Measurements from ENCODE around the gene PARVG. TPM values are rescaled to one million over a fixed set of nuclear protein-coding genes. Genes with fewer than 3 reads are reported as not detected.

PARVG gene
- polyA plus RNA-seq, 1 donor (not counting 4 experiments of a cell fraction or from before 2014, with no cell fraction given) = not detected

- H3K27ac ChIP-seq (ENCODE audit: control insufficient read depth, insufficient read depth, low read length) = no peak overlapping the region
- no peaks in the 10 kb centered on the region for H3K27me3 ChIP-seq (ENCODE audit: control insufficient read depth, extremely low read depth, insufficient read depth, low read length)
- no peaks in the 10 kb centered on the region for H3K9me1 ChIP-seq (ENCODE audit: control insufficient read depth, extremely low read depth, insufficient read depth, low read length)
- H3K4me1 ChIP-seq (ENCODE audit: control insufficient read depth, extremely low read depth, insufficient read depth, low read length) = no peaks in the 10 kb centered on the region
- no peak overlapping the region for H3K4me2 ChIP-seq (ENCODE audit: control insufficient read depth, extremely low read depth, insufficient read depth, low read depth, low read length)
- no peak overlapping the region for H3K4me3 ChIP-seq (ENCODE audit: control insufficient read depth in 2 of 3, extremely low read depth in 1 of 3, insufficient read depth in 2 of 3, low read depth in 1 of 3, low read length in 3 of 3)
- H2AFZ ChIP-seq (ENCODE audit: control insufficient read depth, low read length) = no peak overlapping the region
- H3K9me3 ChIP-seq (ENCODE audit: control insufficient read depth, low read depth, low read length) = no peaks in the 10 kb centered on the region
- TF ChIP-seq CTCF (optimal IDR thresholded peaks at IDR 0.05 in 1 of 3, IDR thresholded peaks at IDR 0.05 in 1 of 3, conservative IDR thresholded peaks at IDR 0.05 in 1 of 3; ENCODE audit: extremely low read depth in 1 of 3, insufficient read depth in 2 of 3, low read length in 3 of 3) (no peak), EZH2 (IDR thresholded peaks at IDR 0.05; ENCODE audit: low read length) (no peak)
- DNase-seq (ENCODE audit: low read depth, low spot score) (no peak), FAIRE-seq (no peak)
- no peaks in the 10 kb centered on the region for H3K79me2 ChIP-seq (ENCODE audit: control insufficient read depth, insufficient read depth, low read length)
- dilution Hi-C loops (cut with MboI; ENCODE audit: extremely low pct_ligation_motif_present, low sequenced_read_pairs) = no loop called here
- H3K9ac ChIP-seq (ENCODE audit: control insufficient read depth, extremely low read depth, insufficient read depth, low read length) = no peak overlapping the region
- no peaks in the 10 kb centered on the region for H4K20me1 ChIP-seq (ENCODE audit: control insufficient read depth, extremely low read depth, insufficient read depth, low read length)
- no peaks in the 10 kb centered on the region for H3K36me3 ChIP-seq (ENCODE audit: control insufficient read depth in 2 of 2, extremely low read depth in 1 of 2, insufficient read depth in 2 of 2, low read length in 2 of 2)
Measured at GRCh38 chr22:44157916-44158618, 22.7 kb upstream of the PARVG start.

- no peak for FAIRE-seq
- Histone ChIP-seq H3K4me1 (ENCODE audit: control insufficient read depth, extremely low read depth, insufficient read depth, low read length) (no peaks in the 10 kb centered on the region), H3K4me3 (ENCODE audit: control insufficient read depth in 2 of 3, extremely low read depth in 1 of 3, insufficient read depth in 2 of 3, low read depth in 1 of 3, low read length in 3 of 3) (no peak overlapping the region), H3K9me1 (ENCODE audit: control insufficient read depth, extremely low read depth, insufficient read depth, low read length) (no peaks in the 10 kb centered on the region), H2AFZ (ENCODE audit: control insufficient read depth, low read length) (no peak overlapping the region), H3K4me2 (ENCODE audit: control insufficient read depth, extremely low read depth, insufficient read depth, low read depth, low read length) (no peak overlapping the region), H3K9me3 (ENCODE audit: control insufficient read depth, low read depth, low read length) (no peaks in the 10 kb centered on the region), H4K20me1 (ENCODE audit: control insufficient read depth, extremely low read depth, insufficient read depth, low read length) (no peaks in the 10 kb centered on the region), H3K36me3 (ENCODE audit: control insufficient read depth in 2 of 2, extremely low read depth in 1 of 2, insufficient read depth in 2 of 2, low read length in 2 of 2) (no peaks in the 10 kb centered on the region), H3K27ac (ENCODE audit: control insufficient read depth, insufficient read depth, low read length) (no peak overlapping the region), H3K27me3 (ENCODE audit: control insufficient read depth, extremely low read depth, insufficient read depth, low read length) (no peaks in the 10 kb centered on the region), H3K9ac (ENCODE audit: control insufficient read depth, extremely low read depth, insufficient read depth, low read length) (no peak overlapping the region), H3K79me2 (ENCODE audit: control insufficient read depth, insufficient read depth, low read length) (no peaks in the 10 kb centered on the region)
- DNase-seq (ENCODE audit: low read depth, low spot score) = no peak
- TF ChIP-seq CTCF (optimal IDR thresholded peaks at IDR 0.05 in 1 of 3, IDR thresholded peaks at IDR 0.05 in 1 of 3, conservative IDR thresholded peaks at IDR 0.05 in 1 of 3; ENCODE audit: extremely low read depth in 1 of 3, insufficient read depth in 2 of 3, low read length in 3 of 3) = no peak
- TF ChIP-seq EZH2 (IDR thresholded peaks at IDR 0.05; ENCODE audit: low read length) = no peak
- dilution Hi-C loops (cut with MboI; ENCODE audit: extremely low pct_ligation_motif_present, low sequenced_read_pairs) = no loop called here
Measured at GRCh38 chr22:44158816-44159215, 21.9 kb upstream of the PARVG start.

All from keratinocyte (primary cell).